Epithelial cell of proximal tubule (primary cell): Measurements from ENCODE around the gene SCAMP3. TPM values are rescaled to one million over a fixed set of nuclear protein-coding genes. Genes with fewer than 3 reads are reported as not detected.
A peak's percentile ranks its signal among the peaks of the same experiment; 100 is the strongest.

ENCODE experiments used
- DNase-seq: peaks from one replicate; pipeline ENCODE4 v3.0.0-alpha.2; 2011; ENCODE audit warnings: low read depth
- H3K4me3 ChIP-seq: 2 replicates; pipeline ENCODE4 v1.5.1; 2011; ENCODE audit warnings: low read depth, mild to moderate bottlenecking, low read length
- total RNA-seq: library from RNA; depleted of rRNA; stranded (reverse); fragments of >200 nt; gene quantifications from 2 replicates; pipeline ENCODE4 v1.2.3, GENCODE V29; 2015
- TF ChIP-seq, protein P1 (sequence below): conservative IDR thresholded peaks from 2 replicates; pipeline ENCODE4 v1.5.1; 2012; ENCODE audit warnings: low read depth, mild to moderate bottlenecking, low read length

SCAMP3 gene
- total RNA-seq, 1 donor from 2014 or later: 61.8 TPM

DNA sequence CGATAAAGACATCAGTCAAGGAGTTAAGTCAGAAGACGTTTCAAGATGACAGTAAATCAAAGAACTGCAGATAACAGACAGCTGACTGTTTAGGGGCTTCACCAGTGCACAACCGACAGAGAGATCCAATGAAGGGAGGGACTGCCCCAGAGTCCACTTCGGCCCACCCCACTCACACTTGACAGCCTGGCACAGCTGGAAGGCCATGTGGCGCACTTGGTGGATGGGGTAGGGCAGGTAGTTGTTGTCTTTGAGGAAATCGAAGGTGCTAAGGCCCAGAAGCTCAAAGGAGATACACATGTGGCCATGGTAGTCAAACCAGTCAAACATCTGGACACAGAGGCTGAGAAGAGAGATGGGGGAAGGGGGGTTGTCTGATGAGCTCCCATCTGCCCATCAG lies 4.4 kb upstream of the SCAMP3 start:
- TF ChIP-seq, protein P1, sequence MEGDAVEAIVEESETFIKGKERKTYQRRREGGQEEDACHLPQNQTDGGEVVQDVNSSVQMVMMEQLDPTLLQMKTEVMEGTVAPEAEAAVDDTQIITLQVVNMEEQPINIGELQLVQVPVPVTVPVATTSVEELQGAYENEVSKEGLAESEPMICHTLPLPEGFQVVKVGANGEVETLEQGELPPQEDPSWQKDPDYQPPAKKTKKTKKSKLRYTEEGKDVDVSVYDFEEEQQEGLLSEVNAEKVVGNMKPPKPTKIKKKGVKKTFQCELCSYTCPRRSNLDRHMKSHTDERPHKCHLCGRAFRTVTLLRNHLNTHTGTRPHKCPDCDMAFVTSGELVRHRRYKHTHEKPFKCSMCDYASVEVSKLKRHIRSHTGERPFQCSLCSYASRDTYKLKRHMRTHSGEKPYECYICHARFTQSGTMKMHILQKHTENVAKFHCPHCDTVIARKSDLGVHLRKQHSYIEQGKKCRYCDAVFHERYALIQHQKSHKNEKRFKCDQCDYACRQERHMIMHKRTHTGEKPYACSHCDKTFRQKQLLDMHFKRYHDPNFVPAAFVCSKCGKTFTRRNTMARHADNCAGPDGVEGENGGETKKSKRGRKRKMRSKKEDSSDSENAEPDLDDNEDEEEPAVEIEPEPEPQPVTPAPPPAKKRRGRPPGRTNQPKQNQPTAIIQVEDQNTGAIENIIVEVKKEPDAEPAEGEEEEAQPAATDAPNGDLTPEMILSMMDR: no peak
- no peak for DNase-seq
- no peak overlapping the region for H3K4me3 ChIP-seq

GRCh38 chr1:155263067-155263466 lies 907 bp upstream of the SCAMP3 start:
- TF ChIP-seq, protein P1: no peak
- no peak overlapping the region for H3K4me3 ChIP-seq
- DNase-seq: no peak

- TF ChIP-seq, protein P1: peak; percentile 3
- H3K4me3 ChIP-seq: peak overlapping the region; percentile 89
- DNase-seq: no peak
Measured at GRCh38 chr1:155261493-155261851, 688 bp downstream of the SCAMP3 start.

GRCh38 chr1:155260276-155260675 lies 1.9 kb downstream of the SCAMP3 start:
- TF ChIP-seq, protein P1: no peak
- no peak overlapping the region for H3K4me3 ChIP-seq
- DNase-seq: no peak

DNA sequence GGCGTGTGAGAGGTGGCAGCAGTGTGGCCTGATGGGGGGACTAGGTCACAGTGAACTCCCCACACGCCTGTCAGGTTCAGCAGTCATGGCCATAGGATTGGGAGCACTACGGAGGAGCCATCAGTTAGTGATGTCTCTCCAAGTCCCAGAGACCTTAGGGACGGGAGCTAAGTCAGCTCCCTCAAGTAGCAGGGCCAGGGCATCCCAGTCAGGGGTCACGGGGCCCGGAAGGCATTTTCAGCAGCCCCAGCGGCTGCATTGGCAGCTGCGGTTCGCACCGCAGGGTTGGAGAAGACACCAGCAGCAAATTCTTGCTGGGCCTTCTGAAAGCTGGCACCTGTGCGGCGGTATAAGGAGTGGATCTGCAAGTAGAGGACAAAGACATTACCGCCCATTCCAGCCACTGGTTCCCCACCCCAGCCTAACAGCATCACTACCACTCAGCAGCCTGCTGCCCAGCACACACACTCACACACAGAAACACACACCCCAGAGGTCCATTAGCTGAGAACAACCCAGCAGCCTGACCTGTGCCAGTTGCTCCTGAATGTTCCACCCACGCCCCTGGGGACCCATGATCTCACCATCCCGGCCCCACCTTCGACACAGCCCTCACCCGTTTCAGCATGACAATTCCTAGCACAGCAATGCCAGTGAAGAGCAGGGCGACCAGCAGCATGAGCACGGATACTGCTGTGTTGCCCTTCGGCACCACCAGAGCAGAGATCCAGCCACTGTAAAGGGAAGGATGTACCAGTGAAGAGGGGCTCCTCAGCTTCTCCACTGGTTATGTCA lies 5.9 kb downstream of the SCAMP3 start:
- DNase-seq: no peak
- TF ChIP-seq, protein P1: no peak
- H3K4me3 ChIP-seq: peak overlapping the region; percentile 89

GRCh38 chr1:155255243-155256007 lies 6.7 kb downstream of the SCAMP3 start, which contains the start of gene ENTREP3:
Gene ENTREP3 (minus strand): TSS chr1:155255483. CDS start chr1:155254877, 606 bp downstream.
- TF ChIP-seq, protein P1: no peak
- DNase-seq: no peak

More at GRCh38 chr1:155255243-155256007, 6.7 kb downstream of the SCAMP3 start, which contains the start of gene ENTREP3:
- peak within 1 kb of the TSS; percentile 89 for H3K4me3 ChIP-seq
